WERI-Rb-1 (cell line): Measurements from ENCODE around the gene TTBK1.

ENCODE experiments used
- DNase-seq: peaks from one replicate; pipeline ENCODE4 v3.0.0-alpha.2; 2020
- H3K27ac ChIP-seq: fragments of 250-450 bp; sonication (Bioruptor Pico); 2 replicates; pipeline ENCODE4 v1.5.1; 2020; ENCODE audit warnings: mild to moderate bottlenecking, moderate library complexity
- H3K27me3 ChIP-seq: fragments of 250-450 bp; sonication (Bioruptor Pico); 2 replicates; pipeline ENCODE4 v1.5.1; 2021; ENCODE audit warnings: mild to moderate bottlenecking, low read depth, moderate library complexity; ENCODE audit not compliant: insufficient read depth, severe bottlenecking
- H3K36me3 ChIP-seq: fragments of 250-450 bp; sonication (Bioruptor Pico); 2 replicates; pipeline ENCODE4 v1.5.1; 2020; ENCODE audit warnings: mild to moderate bottlenecking, moderate library complexity
- H3K4me3 ChIP-seq: 2 replicates; pipeline ENCODE4 v1.5.1; 2011; ENCODE audit warnings: low read depth, mild to moderate bottlenecking, control low read depth, low read length
- H3K9me3 ChIP-seq: fragments of 250-450 bp; sonication (Bioruptor Pico); 2 replicates; pipeline ENCODE4 v1.5.1; 2021; ENCODE audit warnings: mild to moderate bottlenecking, moderate library complexity; ENCODE audit not compliant: severe bottlenecking
- CTCF ChIP-seq: IDR thresholded peaks from 2 replicates; pipeline ENCODE4 v1.5.1; 2011; ENCODE audit warnings: low read depth, mild to moderate bottlenecking, control low read depth, inconsistent platforms, low read length

TTBK1 gene

GRCh38 chr6:43262000-43262779 is 18.9 kb downstream of the TTBK1 start:
- TF ChIP-seq CTCF: no peak
- Histone ChIP-seq H3K27me3 (no peaks in the 10 kb centered on the region), H3K27ac (no peak overlapping the region), H3K4me3 (no peak overlapping the region), H3K36me3 (no peaks in the 10 kb centered on the region), H3K9me3 (no peaks in the 10 kb centered on the region)
- DNase-seq: no peak

DNA sequence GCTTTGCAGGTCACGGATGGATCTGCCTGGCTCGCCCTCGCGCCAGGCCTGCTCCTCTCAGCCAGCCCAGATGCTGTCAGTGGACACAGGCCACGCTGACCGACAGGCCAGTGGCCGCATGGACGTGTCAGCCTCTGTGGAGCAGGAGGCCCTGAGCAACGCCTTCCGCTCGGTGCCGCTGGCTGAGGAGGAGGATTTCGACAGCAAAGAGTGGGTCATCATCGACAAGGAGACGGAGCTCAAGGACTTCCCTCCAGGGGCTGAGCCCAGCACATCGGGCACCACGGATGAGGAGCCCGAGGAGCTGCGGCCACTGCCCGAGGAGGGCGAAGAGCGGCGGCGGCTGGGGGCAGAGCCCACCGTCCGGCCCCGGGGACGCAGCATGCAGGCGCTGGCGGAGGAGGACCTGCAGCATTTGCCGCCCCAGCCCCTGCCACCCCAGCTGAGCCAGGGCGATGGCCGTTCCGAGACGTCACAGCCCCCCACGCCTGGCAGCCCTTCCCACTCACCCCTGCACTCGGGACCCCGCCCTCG is 19.6 kb downstream of the TTBK1 start:
- no peak overlapping the region for H3K27ac ChIP-seq
- no peak for TF ChIP-seq CTCF
- H3K27me3 ChIP-seq: no peaks in the 10 kb centered on the region
- no peak for DNase-seq
- no peaks in the 10 kb centered on the region for H3K36me3 ChIP-seq
- H3K4me3 ChIP-seq: no peak overlapping the region
- H3K9me3 ChIP-seq: no peaks in the 10 kb centered on the region

DNA sequence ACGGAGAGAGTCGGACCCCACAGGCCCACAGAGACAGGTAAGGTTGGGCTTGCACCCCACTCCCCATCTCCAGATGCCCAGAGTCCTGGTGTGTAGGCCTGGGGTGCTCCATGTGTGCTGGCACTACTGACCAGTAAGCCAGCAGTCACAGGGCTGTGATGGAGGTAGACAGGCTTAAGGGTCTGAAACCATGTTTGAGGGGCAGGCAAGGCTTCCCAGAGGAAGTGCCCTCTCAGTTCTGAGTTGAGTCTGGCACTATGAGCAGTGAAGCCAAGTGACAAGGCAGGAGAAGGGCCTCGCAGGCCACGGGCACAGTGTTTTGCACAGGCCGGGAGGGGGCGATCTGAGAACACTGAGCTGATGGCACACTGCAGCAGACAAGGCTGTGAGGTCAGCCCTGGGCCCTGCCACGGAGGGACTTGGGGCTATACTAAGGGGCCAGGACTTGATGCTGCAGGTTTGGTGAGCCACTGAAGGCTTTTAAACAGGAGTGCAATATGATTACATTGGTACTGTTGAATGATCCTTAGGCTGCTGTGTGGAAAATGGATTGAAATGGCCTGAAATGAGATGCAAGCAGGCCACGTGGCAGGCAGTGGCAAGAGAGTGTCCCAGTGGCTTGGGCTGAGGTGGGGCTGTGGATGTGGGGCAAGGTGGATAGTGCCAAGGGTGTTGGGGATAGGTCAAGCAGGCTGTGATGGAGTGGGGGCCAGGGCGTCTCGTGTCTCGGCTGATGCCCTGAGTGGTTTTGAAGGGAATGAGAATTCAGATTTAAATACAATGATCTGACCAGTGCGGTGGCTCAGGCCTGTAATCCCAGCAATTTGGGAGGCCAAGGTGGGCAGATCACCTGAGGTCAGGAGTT is 20.3 kb downstream of the TTBK1 start:
- peak; percentile 100 for TF ChIP-seq CTCF
- no peaks in the 10 kb centered on the region for H3K36me3 ChIP-seq
- DNase-seq: peak; percentile 95
- no peaks in the 10 kb centered on the region for H3K9me3 ChIP-seq
- no peaks in the 10 kb centered on the region for H3K27me3 ChIP-seq
- no peak overlapping the region for H3K4me3 ChIP-seq
- H3K27ac ChIP-seq: no peak overlapping the region

GRCh38 chr6:43264599-43265145 is 21.4 kb downstream of the TTBK1 start:
- DNase-seq: no peak
- no peaks in the 10 kb centered on the region for H3K36me3 ChIP-seq

GRCh38 chr6:43265564-43265963 is 22.3 kb downstream of the TTBK1 start:
- no peak overlapping the region for H3K27ac ChIP-seq
- no peak for DNase-seq
- no peaks in the 10 kb centered on the region for H3K9me3 ChIP-seq
- no peaks in the 10 kb centered on the region for H3K27me3 ChIP-seq
- H3K36me3 ChIP-seq: no peaks in the 10 kb centered on the region
- TF ChIP-seq CTCF: peak; percentile 23; the same call in 1 of the 2 replicates
- H3K4me3 ChIP-seq: no peak overlapping the region

More at GRCh38 chr6:43264599-43265145, 21.4 kb downstream of the TTBK1 start:
- H3K27me3 ChIP-seq: no peaks in the 10 kb centered on the region
- H3K27ac ChIP-seq: no peak overlapping the region
- no peak for TF ChIP-seq CTCF
- H3K4me3 ChIP-seq: no peak overlapping the region
- no peaks in the 10 kb centered on the region for H3K9me3 ChIP-seq
